Panc1 (cell line): ENCODE data around the gene AATF. TPM values are rescaled to one million over a fixed set of nuclear protein-coding genes. Genes with fewer than 3 reads are reported as not detected.

Experiments
- ATAC-seq: fragments of 200-7000 bp; cut with Tn5 transposase; 2 replicates; pipeline ENCODE4 v1.9.1; 2020; ENCODE audit warnings: mild to moderate bottlenecking, moderate library complexity
- BruUV-seq: library from RNA; stranded (reverse); fragments of 400-500 nt; replicated peaks from 2 replicates; lab custom pipeline; 2021; lab: Mats Ljungman, UMichigan
- CTCF ChIA-PET: fragments of 300-600 bp; sonication (Branson Sonifier 250); formaldehyde crosslinking; loops from one replicate; lab custom pipeline; 2022; ENCODE audit warnings: antibody characterized with exemption; lab: Charles Lee
- POLR2A ChIA-PET: fragments of 300-600 bp; sonication (Branson Sonifier 250); formaldehyde crosslinking; loops from one replicate; lab custom pipeline; 2022; ENCODE audit warnings: antibody characterized with exemption; lab: Charles Lee
- DNase-seq: peaks from one replicate; pipeline ENCODE4 v3.0.0-alpha.2; 2010; ENCODE audit warnings: low read depth, low spot score
- H3K27ac ChIP-seq: 2 replicates; pipeline ENCODE4 v1.5.1; 2011; ENCODE audit warnings: mild to moderate bottlenecking, low read length, inconsistent platforms
- H3K27me3 ChIP-seq: fragments of 200-500 bp; sonication (Bioruptor generic); 2 replicates; pipeline ENCODE4 v1.6.0; 2014; ENCODE audit warnings: low read length, inconsistent platforms; ENCODE audit not compliant: control insufficient read depth, insufficient read depth
- H3K36me3 ChIP-seq: fragments of 200-500 bp; sonication (Bioruptor generic); 2 replicates; pipeline ENCODE4 v1.5.1; 2014; ENCODE audit warnings: inconsistent platforms, mild to moderate bottlenecking, low read length, moderate library complexity; ENCODE audit not compliant: control insufficient read depth, insufficient read depth
- H3K4me1 ChIP-seq: 2 replicates; pipeline ENCODE4 v1.5.1; 2011; ENCODE audit warnings: inconsistent platforms, mild to moderate bottlenecking, low read length, moderate library complexity; ENCODE audit not compliant: control insufficient read depth, insufficient read depth
- H3K4me3 ChIP-seq, 2 experiments: 2 replicates each; pipeline ENCODE4 v1.5.1; 2011 to 2012; ENCODE audit warnings: low read depth in 2 of 2, low read length in 2 of 2, mild to moderate bottlenecking in 2 of 2, inconsistent platforms in 1 of 2, moderate library complexity in 1 of 2
- H3K9me3 ChIP-seq: fragments of 200-500 bp; sonication (Bioruptor generic); 2 replicates; pipeline ENCODE4 v1.5.1; 2014; ENCODE audit warnings: low read depth, mild to moderate bottlenecking, inconsistent platforms, low read length, moderate library complexity; ENCODE audit not compliant: control insufficient read depth, insufficient read depth
- POLR2AphosphoS5 ChIP-seq: IDR thresholded peaks from 2 replicates; pipeline ENCODE4 v1.6.1; 2012; ENCODE audit warnings: mild to moderate bottlenecking, low read depth, low read length, moderate library complexity
- SIN3A ChIP-seq: IDR thresholded peaks from 2 replicates; pipeline ENCODE4 v1.6.1; 2012; ENCODE audit warnings: low read depth, mild to moderate bottlenecking, low read length, moderate library complexity, borderline replicate concordance; ENCODE audit not compliant: insufficient read depth
- TCF7L2 ChIP-seq: IDR thresholded peaks from 2 replicates; pipeline ENCODE4 v1.6.1; 2011; ENCODE audit warnings: mild to moderate bottlenecking, low read depth, low read length, inconsistent platforms
- in situ Hi-C: cut with HindIII; loops from 2 replicates; pipeline ENCODE4 v1.10.0; 2016; ENCODE audit warnings: low sequenced_read_pairs, low pct_unique_long_range_greater_than_20kb
- intact Hi-C: fragments of 100-400 bp; cut with micrococcal nuclease; formaldehyde crosslinking; loops from one replicate; pipeline ENCODE4 v1.10.0; 2022; ENCODE audit not compliant: unreplicated experiment
- total RNA-seq: library from RNA; stranded (reverse); gene quantifications from one replicate; pipeline ENCODE4 v1.2.1, GENCODE V29; 2021; ENCODE audit not compliant: unreplicated experiment
- TF ChIP-seq, protein P1 (sequence below): fragments of 450-650 bp; IDR thresholded peaks from 2 replicates; pipeline ENCODE4 v1.5.1; 2017; ENCODE audit warnings: mild to moderate bottlenecking
- TF ChIP-seq, protein P2 (sequence below), 2 experiments: IDR thresholded peaks; 2 replicates each; pipeline ENCODE4 v1.6.1; 2011 to 2012; ENCODE audit warnings: low read depth in 2 of 2, control low read depth in 1 of 2, low read length in 1 of 2, mild to moderate bottlenecking in 1 of 2, moderate library complexity in 1 of 2; ENCODE audit not compliant: insufficient read depth in 1 of 2

AATF gene
- total RNA-seq, 1 experiment from 2014 or later: 58.1 TPM

DNA sequence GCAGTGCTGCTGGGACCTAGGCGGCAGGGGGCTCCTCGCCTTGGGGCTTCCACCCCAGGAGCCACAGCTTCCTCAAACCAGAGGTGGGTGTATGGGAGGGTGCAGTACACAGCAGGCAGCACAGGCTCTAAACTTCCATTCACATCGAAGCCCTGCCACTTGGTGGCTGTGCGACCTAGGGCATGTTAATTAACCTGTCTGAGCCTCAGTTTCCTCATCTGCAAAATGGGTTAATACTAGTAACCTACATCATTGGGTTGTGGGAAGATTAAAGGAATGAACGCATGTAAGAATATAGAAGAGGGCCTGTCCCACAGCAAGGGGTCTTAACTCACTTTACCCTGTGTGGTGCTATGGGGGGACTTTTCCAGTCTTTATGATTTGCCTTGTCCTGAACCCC is 38.2 kb upstream of the AATF start:
- no TSS peak for BruUV-seq
- no peak for DNase-seq
- intact Hi-C loops: no loop called here
- Histone ChIP-seq H3K9me3 (no peaks in the 10 kb centered on the region), H3K4me1 (no peaks in the 10 kb centered on the region), H3K27me3 (no peaks in the 10 kb centered on the region), H3K36me3 (no peaks in the 10 kb centered on the region), H3K4me3 (no peak overlapping the region), H3K27ac (no peak overlapping the region)
- ATAC-seq: no peak
- CTCF ChIA-PET: no interaction called here
- TF ChIP-seq SIN3A: no peak
- TF ChIP-seq, protein P1, sequence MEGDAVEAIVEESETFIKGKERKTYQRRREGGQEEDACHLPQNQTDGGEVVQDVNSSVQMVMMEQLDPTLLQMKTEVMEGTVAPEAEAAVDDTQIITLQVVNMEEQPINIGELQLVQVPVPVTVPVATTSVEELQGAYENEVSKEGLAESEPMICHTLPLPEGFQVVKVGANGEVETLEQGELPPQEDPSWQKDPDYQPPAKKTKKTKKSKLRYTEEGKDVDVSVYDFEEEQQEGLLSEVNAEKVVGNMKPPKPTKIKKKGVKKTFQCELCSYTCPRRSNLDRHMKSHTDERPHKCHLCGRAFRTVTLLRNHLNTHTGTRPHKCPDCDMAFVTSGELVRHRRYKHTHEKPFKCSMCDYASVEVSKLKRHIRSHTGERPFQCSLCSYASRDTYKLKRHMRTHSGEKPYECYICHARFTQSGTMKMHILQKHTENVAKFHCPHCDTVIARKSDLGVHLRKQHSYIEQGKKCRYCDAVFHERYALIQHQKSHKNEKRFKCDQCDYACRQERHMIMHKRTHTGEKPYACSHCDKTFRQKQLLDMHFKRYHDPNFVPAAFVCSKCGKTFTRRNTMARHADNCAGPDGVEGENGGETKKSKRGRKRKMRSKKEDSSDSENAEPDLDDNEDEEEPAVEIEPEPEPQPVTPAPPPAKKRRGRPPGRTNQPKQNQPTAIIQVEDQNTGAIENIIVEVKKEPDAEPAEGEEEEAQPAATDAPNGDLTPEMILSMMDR: no peak
- no peak for TF ChIP-seq TCF7L2
- TF ChIP-seq POLR2AphosphoS5: no peak
- TF ChIP-seq, protein P2, sequence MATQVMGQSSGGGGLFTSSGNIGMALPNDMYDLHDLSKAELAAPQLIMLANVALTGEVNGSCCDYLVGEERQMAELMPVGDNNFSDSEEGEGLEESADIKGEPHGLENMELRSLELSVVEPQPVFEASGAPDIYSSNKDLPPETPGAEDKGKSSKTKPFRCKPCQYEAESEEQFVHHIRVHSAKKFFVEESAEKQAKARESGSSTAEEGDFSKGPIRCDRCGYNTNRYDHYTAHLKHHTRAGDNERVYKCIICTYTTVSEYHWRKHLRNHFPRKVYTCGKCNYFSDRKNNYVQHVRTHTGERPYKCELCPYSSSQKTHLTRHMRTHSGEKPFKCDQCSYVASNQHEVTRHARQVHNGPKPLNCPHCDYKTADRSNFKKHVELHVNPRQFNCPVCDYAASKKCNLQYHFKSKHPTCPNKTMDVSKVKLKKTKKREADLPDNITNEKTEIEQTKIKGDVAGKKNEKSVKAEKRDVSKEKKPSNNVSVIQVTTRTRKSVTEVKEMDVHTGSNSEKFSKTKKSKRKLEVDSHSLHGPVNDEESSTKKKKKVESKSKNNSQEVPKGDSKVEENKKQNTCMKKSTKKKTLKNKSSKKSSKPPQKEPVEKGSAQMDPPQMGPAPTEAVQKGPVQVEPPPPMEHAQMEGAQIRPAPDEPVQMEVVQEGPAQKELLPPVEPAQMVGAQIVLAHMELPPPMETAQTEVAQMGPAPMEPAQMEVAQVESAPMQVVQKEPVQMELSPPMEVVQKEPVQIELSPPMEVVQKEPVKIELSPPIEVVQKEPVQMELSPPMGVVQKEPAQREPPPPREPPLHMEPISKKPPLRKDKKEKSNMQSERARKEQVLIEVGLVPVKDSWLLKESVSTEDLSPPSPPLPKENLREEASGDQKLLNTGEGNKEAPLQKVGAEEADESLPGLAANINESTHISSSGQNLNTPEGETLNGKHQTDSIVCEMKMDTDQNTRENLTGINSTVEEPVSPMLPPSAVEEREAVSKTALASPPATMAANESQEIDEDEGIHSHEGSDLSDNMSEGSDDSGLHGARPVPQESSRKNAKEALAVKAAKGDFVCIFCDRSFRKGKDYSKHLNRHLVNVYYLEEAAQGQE (IDR thresholded peaks at IDR 0.05; ENCODE audit: insufficient read depth in 1 of 2, low read depth in 2 of 2, low read length in 1 of 2): no peak
- POLR2A ChIA-PET: no interaction called here
- in situ Hi-C loops: no loop called here

DNA sequence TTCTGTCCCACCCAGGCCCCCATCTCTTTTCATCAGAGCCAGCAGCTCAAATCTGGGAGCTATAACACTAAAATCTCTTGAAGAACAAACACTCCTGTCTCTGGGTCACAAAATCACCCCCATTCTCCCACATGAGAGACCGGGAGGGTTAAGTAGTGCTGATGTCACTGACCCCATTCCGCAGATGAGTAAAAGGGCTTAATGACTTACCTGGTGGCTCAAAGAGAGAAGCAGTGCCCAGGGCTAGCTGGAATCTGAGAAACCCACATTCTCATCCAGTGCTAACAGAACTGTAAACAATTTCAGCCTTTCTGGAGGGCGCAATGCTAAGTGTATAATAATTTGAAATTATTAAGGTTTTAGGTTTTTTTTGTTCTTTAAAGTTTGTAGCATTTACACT is 37.8 kb upstream of the AATF start:
- in situ Hi-C loops (no loop called here), intact Hi-C loops (no loop called here)
- ChIA-PET CTCF (no interaction called here), POLR2A (no interaction called here)
- Histone ChIP-seq H3K4me3 (no peak overlapping the region), H3K27me3 (no peaks in the 10 kb centered on the region), H3K4me1 (no peaks in the 10 kb centered on the region), H3K9me3 (no peaks in the 10 kb centered on the region), H3K36me3 (no peaks in the 10 kb centered on the region), H3K27ac (no peak overlapping the region)
- no peak for ATAC-seq
- no peak for TF ChIP-seq POLR2AphosphoS5
- TF ChIP-seq, protein P1: no peak
- no TSS peak for BruUV-seq
- no peak for DNase-seq
